Smooth muscle cell (in vitro differentiated cells): Measurements from ENCODE around the gene PCDHB12. TPM values are rescaled to one million over a fixed set of nuclear protein-coding genes. Genes with fewer than 3 reads are reported as not detected.
"Not testable (repeated sequence)": the region's sequence is repeated elsewhere in the genome, so short reads cannot be mapped to it uniquely, and the experiment has no call there.

Experiments used
- DNase-seq: peaks from one replicate; lab custom pipeline; 2025; ENCODE audit not compliant: unreplicated experiment; lab: John Stamatoyannopoulos, UW
- H2AFZ ChIP-seq: fragments of 200-600 bp; sonication (generic); 2 replicates; pipeline ENCODE4 v1.6.0; 2016; ENCODE audit warnings: antibody characterized with exemption, low read depth, mild to moderate bottlenecking
- H3F3A ChIP-seq: fragments of 200-600 bp; sonication (generic); 2 replicates; pipeline ENCODE4 v1.6.0; 2017; ENCODE audit warnings: antibody characterized with exemption, low read depth
- H3K27ac ChIP-seq: fragments of 200-600 bp; sonication (generic); 2 replicates; pipeline ENCODE4 v1.5.1; 2016; ENCODE audit warnings: low read depth, mild to moderate bottlenecking
- H3K27me3 ChIP-seq: fragments of 200-600 bp; sonication (generic); 2 replicates; pipeline ENCODE4 v1.6.1; 2016; ENCODE audit warnings: low read depth, mild to moderate bottlenecking
- H3K36me3 ChIP-seq: fragments of 200-600 bp; sonication (generic); 2 replicates; pipeline ENCODE4 v1.5.1; 2016; ENCODE audit warnings: low read depth
- H3K4me1 ChIP-seq: fragments of 200-600 bp; sonication (generic); 2 replicates; pipeline ENCODE4 v1.5.1; 2016; ENCODE audit warnings: low read depth
- H3K4me2 ChIP-seq: fragments of 200-600 bp; sonication (generic); 2 replicates; pipeline ENCODE4 v1.6.0; 2016; ENCODE audit warnings: mild to moderate bottlenecking
- H3K4me3 ChIP-seq: fragments of 200-600 bp; sonication (generic); 2 replicates; pipeline ENCODE4 v1.5.1; 2016; ENCODE audit warnings: mild to moderate bottlenecking
- H3K79me2 ChIP-seq: fragments of 200-600 bp; sonication (generic); 2 replicates; pipeline ENCODE4 v1.6.0; 2016; ENCODE audit warnings: low read depth, mild to moderate bottlenecking
- H3K9ac ChIP-seq: fragments of 200-600 bp; sonication (generic); 2 replicates; pipeline ENCODE4 v1.6.0; 2016; ENCODE audit warnings: low read depth
- H3K9me3 ChIP-seq: fragments of 200-600 bp; sonication (generic); replicated peaks from 2 replicates; pipeline ENCODE4 v1.5.1; 2016; ENCODE audit warnings: low read depth
- H4K20me1 ChIP-seq: fragments of 200-600 bp; sonication (generic); 2 replicates; pipeline ENCODE4 v1.6.0; 2016; ENCODE audit warnings: low read depth
- CTCF ChIP-seq: fragments of 200-600 bp; sonication (generic); IDR thresholded peaks from 2 replicates; pipeline ENCODE4 v1.5.1; 2017; ENCODE audit warnings: borderline replicate concordance, mild to moderate bottlenecking, antibody characterized with exemption; ENCODE audit not compliant: insufficient read depth, poor library complexity, severe bottlenecking
- WGBS: methylation state at CpG from one replicate; pipeline ENCODE4 v1.1.7; 2016; ENCODE audit warnings: low lambda C conversion rate; 5-methylcytosine and 5-hydroxymethylcytosine counted together
- polyA plus RNA-seq: library from polyadenylated mRNA; unstranded; fragments of >200 nt; fragmentation: Nextera tagmentation; extraction: Ambion mirVana; gene quantifications from 2 replicates; pipeline ENCODE4 v1.2.1, GENCODE V29; 2016
- total RNA-seq: library from RNA; depleted of rRNA; stranded (reverse); fragments of >200 nt; gene quantifications from 2 replicates; pipeline ENCODE4 v1.2.3, GENCODE V29; 2014

The PCDHB12 gene
- total and polyA plus RNA-seq, 2 experiments from 2014 or later = 1.0 to 3.6 TPM

- TF ChIP-seq CTCF = no peak
- no peak for DNase-seq
- 79% methylated on average over 15 of the region's 15 CpGs for WGBS
- Histone ChIP-seq H3K36me3 (no peaks in the 10 kb centered on the region), H3F3A (no peaks in the 10 kb centered on the region), H3K27me3 (no peaks in the 10 kb centered on the region), H3K4me3 (no peak overlapping the region), H3K4me1 (no peaks in the 10 kb centered on the region), H3K4me2 (no peak overlapping the region), H3K9me3 (peaks cover 41% of the 10 kb centered on the region), H2AFZ (no peak overlapping the region), H4K20me1 (no peaks in the 10 kb centered on the region), H3K27ac (no peak overlapping the region), H3K79me2 (no peaks in the 10 kb centered on the region), H3K9ac (no peak overlapping the region)
Observed at GRCh38 chr5:141234109-141234667, 25.7 kb downstream of the PCDHB12 start.

- WGBS = 98% methylated on average over 30 of the region's 40 CpGs
Observed at GRCh38 chr5:141235922-141236321, 27.4 kb downstream of the PCDHB12 start.

GRCh38 chr5:141236516-141237313, 28.2 kb downstream of the PCDHB12 start:
- H3K4me1 ChIP-seq = no peaks in the 10 kb centered on the region
- no peaks in the 10 kb centered on the region for H3F3A ChIP-seq
- no peak overlapping the region for H3K4me2 ChIP-seq
- no peaks in the 10 kb centered on the region for H3K27me3 ChIP-seq
- TF ChIP-seq CTCF = no peak
- H3K4me3 ChIP-seq = no peak overlapping the region
- no peak for DNase-seq
- no peak overlapping the region for H2AFZ ChIP-seq
- H4K20me1 ChIP-seq = no peaks in the 10 kb centered on the region
- H3K79me2 ChIP-seq = no peaks in the 10 kb centered on the region
- H3K9me3 ChIP-seq = peaks cover 42% of the 10 kb centered on the region
- no peak overlapping the region for H3K9ac ChIP-seq
- no peaks in the 10 kb centered on the region for H3K36me3 ChIP-seq
- no peak overlapping the region for H3K27ac ChIP-seq
- WGBS = 94% methylated on average over 32 of the region's 32 CpGs

More at GRCh38 chr5:141235922-141236321, 27.4 kb downstream of the PCDHB12 start:
- peaks cover 42% of the 10 kb centered on the region for H3K9me3 ChIP-seq
- not testable (repeated sequence) for H3K36me3 ChIP-seq, H3K79me2 ChIP-seq, H3K9ac ChIP-seq, H3K4me2 ChIP-seq, H3K4me3 ChIP-seq, H4K20me1 ChIP-seq, H3F3A ChIP-seq, DNase-seq, H2AFZ ChIP-seq, H3K27me3 ChIP-seq, H3K27ac ChIP-seq, H3K4me1 ChIP-seq

- WGBS = 97% methylated on average over 40 of the region's 43 CpGs
- Histone ChIP-seq H2AFZ (no peak overlapping the region), H3K79me2 (no peaks in the 10 kb centered on the region), H3K27me3 (no peaks in the 10 kb centered on the region), H3K9me3 (peaks cover 42% of the 10 kb centered on the region), H3K4me2 (no peak overlapping the region), H3K27ac (no peak overlapping the region), H3K9ac (no peak overlapping the region), H3K4me3 (no peak overlapping the region), H3K4me1 (no peaks in the 10 kb centered on the region), H3K36me3 (no peaks in the 10 kb centered on the region), H4K20me1 (no peaks in the 10 kb centered on the region), H3F3A (no peaks in the 10 kb centered on the region)
- no peak for DNase-seq
- no peak for TF ChIP-seq CTCF
Observed at GRCh38 chr5:141241496-141241895, 33.0 kb downstream of the PCDHB12 start.
